NCI-H226 (cell line): ENCODE results near the gene GPC6.
A peak's percentile ranks its signal among the peaks of the same experiment; 100 is the strongest.
"Not testable (repeated sequence)": the region's sequence is repeated elsewhere in the genome, so short reads cannot be mapped to it uniquely, and the experiment has no call there.

Source experiments
- DNase-seq: peaks from one replicate; pipeline ENCODE4 v3.0.0-alpha.2; 2015

GPC6 gene

DNA sequence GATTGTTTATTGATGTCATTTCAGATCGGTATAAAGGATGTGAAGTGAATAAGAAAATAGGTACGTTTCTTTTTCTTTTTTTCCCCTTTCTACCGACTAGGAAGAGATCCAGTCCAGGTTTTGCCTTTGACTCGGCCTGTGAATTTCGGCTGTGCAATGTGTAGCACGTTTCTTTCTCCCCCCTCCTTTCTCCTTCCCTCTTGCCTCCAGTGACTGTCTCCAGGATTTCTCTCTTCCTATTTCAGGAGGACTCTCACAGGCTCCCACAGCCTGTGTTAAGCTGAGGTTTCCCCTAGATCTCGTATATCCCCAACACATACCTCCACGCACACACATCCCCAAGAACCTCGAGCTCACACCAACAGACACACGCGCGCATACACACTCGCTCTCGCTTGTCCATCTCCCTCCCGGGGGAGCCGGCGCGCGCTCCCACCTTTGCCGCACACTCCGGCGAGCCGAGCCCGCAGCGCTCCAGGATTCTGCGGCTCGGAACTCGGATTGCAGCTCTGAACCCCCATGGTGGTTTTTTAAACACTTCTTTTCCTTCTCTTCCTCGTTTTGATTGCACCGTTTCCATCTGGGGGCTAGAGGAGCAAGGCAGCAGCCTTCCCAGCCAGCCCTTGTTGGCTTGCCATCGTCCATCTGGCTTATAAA lies at the start of gene GPC6:
Gene GPC6 (plus strand): TSS at position 185 of the 657 bp plus-strand sequence.
- peak; percentile 85 for DNase-seq

DNA sequence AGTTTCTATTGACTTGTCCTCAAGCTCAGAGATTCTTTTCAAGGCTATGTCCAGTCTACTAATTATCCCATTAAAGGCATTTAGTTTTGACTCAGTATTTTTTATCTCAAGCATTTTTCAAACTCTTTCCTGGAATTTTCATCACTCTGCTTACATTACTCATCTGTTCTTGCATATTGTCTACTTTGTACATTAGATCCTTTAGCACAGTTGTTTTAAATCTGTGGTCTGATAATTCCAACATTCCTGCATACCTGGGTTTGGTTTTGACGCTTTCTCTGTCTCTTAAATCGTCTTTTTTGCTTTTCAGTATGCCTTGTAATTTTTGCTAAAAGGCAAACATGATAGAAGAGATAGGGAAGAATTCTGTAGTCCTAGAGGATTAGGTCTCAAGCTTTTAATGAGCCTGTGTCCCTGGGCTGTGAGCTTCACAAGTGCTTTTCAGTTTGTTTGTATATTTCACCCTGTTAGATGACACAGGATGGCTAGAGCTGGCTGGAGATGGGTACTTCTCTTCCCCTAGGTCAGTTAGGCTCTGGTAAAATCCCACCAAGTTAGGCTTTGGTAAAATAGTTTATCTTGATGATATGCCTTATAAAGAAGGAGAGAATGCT lies 46.1 kb upstream of the GPC6 start:
- peak; percentile 66 for DNase-seq

DNA sequence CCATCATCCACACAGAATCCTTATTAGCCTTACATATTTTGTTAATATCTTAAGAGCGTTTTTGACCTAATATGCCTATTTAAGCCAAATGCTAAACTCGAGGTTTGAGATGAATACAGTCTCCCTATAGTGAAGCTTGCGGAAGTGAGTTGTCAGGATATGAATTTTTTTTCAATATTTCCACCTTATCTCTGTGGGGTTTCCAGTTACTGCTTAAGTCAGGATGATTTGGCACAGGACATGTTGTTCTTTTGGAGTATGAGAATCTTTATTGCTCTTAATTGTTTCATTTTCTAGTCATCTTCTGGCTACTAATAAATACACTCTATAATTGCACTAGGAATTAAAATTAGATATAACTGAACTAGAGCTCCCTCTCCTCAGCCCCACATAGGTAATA lies 44.2 kb upstream of the GPC6 start:
- no peak for DNase-seq

DNA sequence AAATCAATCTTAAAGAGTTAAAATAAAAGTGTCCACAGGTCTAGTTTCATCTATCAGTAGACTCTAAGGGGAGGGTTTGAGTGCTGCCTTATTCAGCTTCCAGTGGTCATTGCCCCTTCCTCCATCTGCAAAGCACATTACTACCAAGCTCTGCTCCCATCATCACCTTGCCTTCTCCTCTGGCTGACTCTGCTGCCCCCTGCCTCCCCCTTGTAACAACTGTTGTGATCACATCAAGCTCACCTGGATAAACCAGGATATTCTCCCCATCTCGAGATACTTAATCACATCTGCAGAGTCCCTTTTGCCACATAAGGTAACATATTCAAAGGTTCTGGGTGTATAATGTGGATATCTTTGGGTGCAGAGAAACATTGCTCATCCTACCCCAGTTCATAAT lies 43.3 kb upstream of the GPC6 start:
- DNase-seq: no peak

GRCh38 chr13:93190006-93190405 lies 36.6 kb upstream of the GPC6 start:
- DNase-seq: no peak

DNA sequence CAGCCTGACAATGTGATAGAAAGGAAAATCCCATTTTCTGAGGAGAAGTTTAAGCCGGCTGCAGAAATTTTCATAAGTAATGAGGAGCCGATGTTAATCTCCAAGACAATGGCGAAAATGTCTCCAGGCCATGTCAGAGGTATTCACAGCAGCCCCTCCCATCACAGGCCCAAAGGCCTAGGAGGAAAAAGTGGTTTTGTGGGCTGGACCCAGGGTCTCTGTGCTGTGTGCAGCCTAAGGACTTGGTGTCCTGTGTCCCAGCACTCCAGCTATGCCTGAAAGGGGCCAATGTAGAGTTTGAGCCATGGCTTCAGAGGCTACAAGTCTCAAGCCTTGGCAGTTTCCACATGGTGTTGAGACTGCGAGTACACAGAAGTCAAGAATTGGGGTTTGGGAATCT lies 32.9 kb upstream of the GPC6 start:
- no peak for DNase-seq

- DNase-seq: no peak
These were observed 26.8 kb upstream of the GPC6 start for GRCh38 chr13:93199856-93200255.

DNA sequence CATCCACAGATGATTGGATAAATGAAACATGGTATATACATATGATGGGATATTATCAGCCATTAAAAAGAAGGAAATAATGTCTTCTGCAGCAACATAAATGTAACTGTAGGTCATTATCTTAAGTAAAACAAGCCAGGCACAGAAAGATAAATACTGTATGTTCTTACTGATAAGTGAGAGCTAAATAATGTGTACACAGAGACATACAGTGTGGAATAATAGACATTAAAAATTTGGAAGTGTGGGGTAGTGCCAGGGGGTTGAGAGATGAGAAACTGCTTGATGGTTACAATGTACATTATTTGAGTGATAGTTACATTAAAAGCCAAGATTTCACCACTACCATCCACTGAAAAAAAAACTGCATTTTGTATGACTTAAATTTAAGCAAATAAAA lies 26.0 kb upstream of the GPC6 start:
- no peak for DNase-seq

GRCh38 chr13:93201992-93202558 lies 24.5 kb upstream of the GPC6 start:
- DNase-seq: no peak

DNA sequence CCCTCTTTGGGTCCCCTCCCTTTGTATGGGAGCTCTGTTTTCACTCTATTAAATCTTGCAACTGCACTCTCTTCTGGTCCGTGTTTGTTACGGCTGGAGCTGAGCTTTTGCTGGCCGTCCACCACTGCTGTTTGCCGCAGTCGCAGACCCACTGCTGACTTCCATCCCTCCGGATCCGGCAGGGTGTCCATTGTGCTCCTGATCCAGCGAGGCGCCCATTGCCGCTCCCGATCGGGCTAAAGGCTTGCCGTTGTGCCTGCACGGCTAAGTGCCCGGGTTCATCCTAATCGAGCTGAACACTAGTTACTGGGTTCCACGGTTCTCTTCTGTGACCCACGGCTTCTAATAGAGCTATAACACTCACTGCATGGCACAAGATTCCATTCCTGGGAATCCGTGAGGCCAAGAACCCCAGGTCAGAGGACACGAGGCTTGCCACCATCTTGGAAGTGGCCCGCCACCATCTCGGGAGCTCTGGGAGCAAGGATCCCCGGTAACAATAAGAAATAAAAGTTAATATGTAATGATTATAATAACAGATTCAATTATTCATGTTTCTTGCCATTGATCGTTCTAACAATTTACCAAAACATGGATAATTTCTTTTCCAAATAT lies 19.7 kb upstream of the GPC6 start:
- not testable (repeated sequence) for DNase-seq

GRCh38 chr13:93216122-93216521 lies 10.5 kb upstream of the GPC6 start:
- DNase-seq: no peak

DNA sequence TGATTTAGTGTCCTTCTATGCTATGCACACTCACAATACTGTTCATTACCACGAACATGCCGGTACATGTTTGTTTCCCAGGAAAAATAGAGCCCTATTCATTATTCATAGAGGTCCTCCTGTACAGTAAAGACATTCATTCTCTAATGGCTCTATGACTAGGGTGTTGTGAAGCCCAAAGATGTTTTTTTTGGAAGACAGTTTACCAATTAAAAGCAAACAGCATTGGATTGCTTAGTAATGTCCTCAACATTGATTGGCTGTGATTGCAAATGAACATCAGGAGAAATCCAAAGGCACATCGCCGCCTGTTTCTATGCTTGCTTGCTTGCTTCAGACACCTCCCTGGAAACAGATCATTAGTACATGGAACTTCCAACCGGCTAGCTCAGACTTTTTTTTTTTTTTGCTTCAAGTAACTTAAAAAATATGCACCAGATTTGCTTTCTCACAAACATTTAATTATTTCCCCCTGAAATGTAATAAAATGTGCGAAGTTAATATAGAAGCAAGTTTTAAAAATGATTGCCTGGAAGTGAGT lies 8.8 kb upstream of the GPC6 start:
- DNase-seq: no peak

- no peak for DNase-seq
These were observed 8.0 kb upstream of the GPC6 start for GRCh38 chr13:93218583-93218982.

DNA sequence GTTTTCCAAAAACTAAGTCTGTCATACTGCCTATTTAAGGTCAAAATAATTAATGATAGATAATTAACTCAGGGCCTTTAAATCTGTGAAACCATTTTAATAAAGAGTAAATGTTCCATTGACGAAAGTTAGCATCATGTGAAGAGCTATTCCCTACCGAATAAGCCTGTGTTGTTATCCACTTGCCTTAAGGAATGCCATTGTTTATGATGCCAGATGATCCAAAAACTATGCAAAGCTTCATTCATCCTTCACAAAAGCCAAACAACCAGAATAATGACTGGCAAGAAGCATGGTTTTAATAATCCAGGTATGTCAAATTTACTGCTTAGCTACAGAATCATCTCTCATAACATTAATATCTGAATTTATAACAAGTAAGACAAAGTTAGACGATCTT lies 6.5 kb upstream of the GPC6 start:
- DNase-seq: no peak

- DNase-seq: no peak
These were observed 3.6 kb upstream of the GPC6 start for GRCh38 chr13:93222976-93223375.

GRCh38 chr13:93224535-93224934 lies 2.1 kb upstream of the GPC6 start:
- DNase-seq: peak; percentile 49

- peak; percentile 5 for DNase-seq
These were observed 997 bp upstream of the GPC6 start for GRCh38 chr13:93225610-93226009.

- no peak for DNase-seq
These were observed 463 bp upstream of the GPC6 start for GRCh38 chr13:93226065-93226622.

DNA sequence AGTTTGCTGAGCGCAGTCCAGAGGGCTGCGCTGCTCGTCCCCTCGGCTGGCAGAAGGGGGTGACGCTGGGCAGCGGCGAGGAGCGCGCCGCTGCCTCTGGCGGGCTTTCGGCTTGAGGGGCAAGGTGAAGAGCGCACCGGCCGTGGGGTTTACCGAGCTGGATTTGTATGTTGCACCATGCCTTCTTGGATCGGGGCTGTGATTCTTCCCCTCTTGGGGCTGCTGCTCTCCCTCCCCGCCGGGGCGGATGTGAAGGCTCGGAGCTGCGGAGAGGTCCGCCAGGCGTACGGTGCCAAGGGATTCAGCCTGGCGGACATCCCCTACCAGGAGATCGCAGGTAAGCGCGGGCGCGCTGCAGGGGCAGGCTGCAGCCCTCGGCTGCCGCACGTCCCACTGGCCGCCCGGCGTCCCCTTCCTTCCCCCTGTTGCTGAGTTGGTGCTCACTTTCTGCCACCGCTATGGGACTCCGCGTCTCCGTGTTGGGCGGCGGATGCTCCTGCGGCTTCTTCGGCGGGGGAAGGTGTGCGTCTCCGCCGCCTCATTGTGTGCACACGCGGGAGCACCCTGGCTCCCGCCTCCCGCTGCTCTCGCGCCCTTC lies 772 bp downstream of the GPC6 start:
- DNase-seq: peak; percentile 55

DNA sequence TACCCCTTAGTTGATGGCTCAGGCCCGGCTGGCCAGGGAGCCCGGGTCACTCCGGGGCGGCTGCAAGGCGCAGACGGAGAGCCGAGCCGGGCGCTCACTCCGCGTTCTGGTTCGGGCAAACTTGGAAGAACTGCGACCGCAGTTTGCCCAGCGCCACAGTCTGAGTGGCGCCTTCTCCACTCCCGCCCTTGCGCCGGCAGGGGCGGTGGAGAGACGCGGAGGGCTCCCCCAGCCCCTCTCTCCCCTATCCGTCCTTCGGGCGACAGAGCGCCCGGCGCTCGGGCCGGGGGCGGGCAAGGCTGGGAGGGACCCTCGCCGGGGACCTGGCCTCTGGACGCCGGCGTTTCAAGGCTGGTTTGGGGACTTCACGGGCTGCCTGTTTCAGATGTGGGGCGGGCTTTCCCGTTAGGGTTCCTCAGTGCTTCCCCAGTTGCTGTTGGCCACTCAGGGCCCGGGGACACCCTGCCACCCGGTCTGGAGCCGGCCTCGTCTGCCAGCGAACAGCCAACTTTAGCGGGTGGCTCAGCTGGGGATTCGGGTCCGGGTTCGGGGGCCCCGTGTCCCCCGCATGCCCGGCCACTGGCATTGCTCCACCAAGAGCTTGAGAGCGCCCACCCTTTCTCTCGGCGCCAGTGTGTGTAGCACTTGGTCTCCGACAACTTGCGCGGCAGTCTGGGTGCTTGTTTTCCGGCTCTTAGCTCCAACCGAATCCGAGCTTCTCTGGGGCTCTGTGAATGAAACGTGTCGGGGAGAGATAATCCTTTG lies 1.5 kb downstream of the GPC6 start:
- DNase-seq: peak; percentile 77

GRCh38 chr13:93228643-93228937 lies 2.0 kb downstream of the GPC6 start:
- DNase-seq: no peak

DNA sequence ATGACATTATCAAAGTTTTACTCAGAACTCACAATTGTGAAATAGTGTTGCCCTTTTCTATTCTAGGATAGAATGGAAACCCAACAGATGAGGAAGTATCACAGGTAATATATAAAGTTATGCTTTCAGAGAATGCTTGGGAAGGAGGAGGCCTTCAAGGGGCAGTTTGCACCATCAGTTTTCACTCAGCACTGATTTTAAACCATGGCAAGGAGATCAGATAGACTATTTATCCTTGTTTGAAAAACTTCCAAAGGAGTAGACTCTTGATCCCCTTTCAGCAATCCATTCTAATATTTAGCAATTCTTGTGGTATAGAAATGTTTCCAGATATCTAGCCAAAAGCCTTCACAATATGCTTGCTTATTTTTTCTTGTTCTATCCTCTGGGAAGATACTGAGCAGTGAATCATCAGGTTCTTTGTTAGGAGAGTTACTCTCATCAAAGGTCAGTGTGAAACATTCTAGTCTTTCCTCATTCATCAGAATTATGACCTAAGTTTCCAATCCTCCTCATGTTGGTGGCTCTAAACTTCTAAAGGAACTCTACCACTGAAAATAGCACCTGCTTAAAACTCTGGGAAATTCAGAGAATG lies 3.8 kb downstream of the GPC6 start:
- peak; percentile 72 for DNase-seq
